Posterior cingulate gyrus (tissue), 11 donors: ENCODE results near the gene RTKN2.
A peak's percentile ranks its signal among the peaks of the same experiment; 100 is the strongest.

Source experiments
- DNase-seq, 10 donors: peaks; one replicate each; pipeline versions ENCODE4 v3.0.0 to v3.0.0-alpha.2; 2020 to 2021; ENCODE audit warnings: mixed read lengths in 3 of 10
- intact Hi-C: fragments of 100-400 bp; cut with DNase I; formaldehyde crosslinking; loops from one replicate; pipeline ENCODE4 v1.15.1; 2023

RTKN2 gene

GRCh38 chr10:62183857-62184795, 84.5 kb downstream of the RTKN2 start:
- intact Hi-C loops = no loop called here
- no peak for DNase-seq

- intact Hi-C loops = no loop called here
- DNase-seq = no peak
These were observed 85.2 kb downstream of the RTKN2 start for GRCh38 chr10:62183442-62183841.

GRCh38 chr10:62182595-62182994, 86.0 kb downstream of the RTKN2 start:
- no peak for DNase-seq
- intact Hi-C loops = no loop called here

GRCh38 chr10:62182171-62182570, 86.5 kb downstream of the RTKN2 start:
- intact Hi-C loops = no loop called here
- no peak for DNase-seq

GRCh38 chr10:62180677-62181076, 88.0 kb downstream of the RTKN2 start:
- no peak for DNase-seq

GRCh38 chr10:62178568-62178967, 90.1 kb downstream of the RTKN2 start:
- no peak for DNase-seq
- intact Hi-C loops = no loop called here

More at GRCh38 chr10:62180677-62181076, 88.0 kb downstream of the RTKN2 start:
- intact Hi-C loops = no loop called here

- DNase-seq = no peak
- intact Hi-C loops = no loop called here
These were observed 91.5 kb downstream of the RTKN2 start for GRCh38 chr10:62177111-62177510.

GRCh38 chr10:62175251-62175650, 93.4 kb downstream of the RTKN2 start:
- intact Hi-C loops = no loop called here
- no peak for DNase-seq

- intact Hi-C loops = no loop called here
- no peak for DNase-seq
These were observed 96.2 kb downstream of the RTKN2 start for GRCh38 chr10:62172465-62172864.

- DNase-seq = no peak
- intact Hi-C loops = no loop called here
These were observed 96.9 kb downstream of the RTKN2 start for GRCh38 chr10:62171791-62172190.

- DNase-seq = no peak
- intact Hi-C loops = no loop called here
These were observed 97.9 kb downstream of the RTKN2 start for GRCh38 chr10:62170732-62171131.

GRCh38 chr10:62166331-62167131, 102.1 kb downstream of the RTKN2 start:
- intact Hi-C loops = no loop called here
- peak in 1 of 10 donors; percentile 22 for DNase-seq

- DNase-seq = no peak
These were observed 102.8 kb downstream of the RTKN2 start for GRCh38 chr10:62165803-62166202.

GRCh38 chr10:62163024-62163423, 105.6 kb downstream of the RTKN2 start:
- no peak for DNase-seq
- intact Hi-C loops = no loop called here

More at GRCh38 chr10:62165803-62166202, 102.8 kb downstream of the RTKN2 start:
- intact Hi-C loops = no loop called here

GRCh38 chr10:62162261-62162981, 106.2 kb downstream of the RTKN2 start:
- intact Hi-C loops = no loop called here
- DNase-seq = no peak

GRCh38 chr10:62159351-62159750, 109.3 kb downstream of the RTKN2 start:
- intact Hi-C loops = no loop called here
- no peak for DNase-seq

- intact Hi-C loops = no loop called here
These were observed 111.0 kb downstream of the RTKN2 start for GRCh38 chr10:62157601-62158000.

GRCh38 chr10:62155054-62155680, 113.5 kb downstream of the RTKN2 start:
- intact Hi-C loops = no loop called here
- no peak for DNase-seq

More at GRCh38 chr10:62157601-62158000, 111.0 kb downstream of the RTKN2 start:
- no peak for DNase-seq

GRCh38 chr10:62154231-62154630, 114.4 kb downstream of the RTKN2 start:
- no peak for DNase-seq
- intact Hi-C loops = no loop called here

GRCh38 chr10:62153191-62153590, 115.5 kb downstream of the RTKN2 start:
- DNase-seq = no peak
- intact Hi-C loops = no loop called here
